ENCODE results near the gene PGK2. TPM values are rescaled to one million over a fixed set of nuclear protein-coding genes. Genes with fewer than 3 reads are reported as not detected.

PGK2 gene
- total and polyA plus RNA-seq, 2 of the 8 experiments (the other 6 are each of a cell fraction or from before 2014, with no cell fraction given) = not detected

GRCh38 chr6:49766762-49767161, 20.3 kb downstream of the PGK2 start (continued):
- TF ChIP-seq POLR2AphosphoS5 (IDR thresholded peaks at IDR 0.05; ENCODE audit: low read depth, low read length) (no peak), CBX5 (IDR thresholded peaks at IDR 0.05; ENCODE audit: low read depth, low read length) (no peak), MAX (IDR thresholded peaks at IDR 0.05) (no peak), RAD21 (IDR thresholded peaks at IDR 0.05 in 1 of 2, conservative IDR thresholded peaks at IDR 0.05 in 1 of 2; ENCODE audit: low read depth in 2 of 2, low read length in 2 of 2) (no peak), NRF1 (IDR thresholded peaks at IDR 0.05; ENCODE audit: low read depth, low read length) (no peak), CHD7 (IDR thresholded peaks at IDR 0.05; ENCODE audit: insufficient replicate concordance, low read length) (no peak)

All from H1 (cell line).